ENCODE data around the gene GEMIN7. TPM values are rescaled to one million over a fixed set of nuclear protein-coding genes. Genes with fewer than 3 reads are reported as not detected.
"Not testable (repeated sequence)": the region's sequence is repeated elsewhere in the genome, so short reads cannot be mapped to it uniquely, and the experiment has no call there.

GEMIN7 gene
- total RNA-seq, 4 donors from 2014 or later: 18.8 to 29.8 (median 20.5) TPM

DNA sequence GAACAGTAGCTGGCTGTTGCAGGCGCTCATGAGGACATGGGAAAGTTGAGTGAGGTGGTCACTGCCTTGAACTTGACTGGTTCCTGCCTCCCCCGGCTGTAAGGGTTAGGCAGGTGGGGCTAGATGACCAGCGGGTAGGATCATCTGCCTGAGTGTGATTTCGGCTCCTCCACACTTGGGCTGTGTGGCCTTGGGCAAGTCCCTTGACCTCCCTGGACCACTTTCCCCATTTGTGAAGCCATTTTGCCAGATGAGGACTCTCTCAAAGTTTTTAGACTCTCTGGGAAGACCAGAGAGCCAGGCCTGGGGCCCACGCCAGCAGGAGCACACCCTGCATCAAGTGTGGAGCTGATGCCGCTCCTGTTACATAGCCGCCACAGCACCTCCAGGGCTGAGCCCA, 23.4 kb downstream of the GEMIN7 start:
- Histone ChIP-seq H3K4me3 (no peak overlapping the region), H3K9me3 (no peaks in the 10 kb centered on the region), H3K27me3 (no peaks in the 10 kb centered on the region), H3K27ac (no peak overlapping the region), H3K36me3 (no peaks in the 10 kb centered on the region), H3K4me1 (peaks cover 68% of the 10 kb centered on the region)
- 100% methylated on average over 6 of the region's 7 CpGs for WGBS
- no peak for DNase-seq (ENCODE audit: low spot score in 2 of 2)
- no peak for TF ChIP-seq EP300 (IDR thresholded peaks at IDR 0.05)
- TF ChIP-seq CTCF (IDR thresholded peaks at IDR 0.05): no peak
- no peak for TF ChIP-seq POLR2A (IDR thresholded peaks at IDR 0.05)
- no peak for TF ChIP-seq POLR2AphosphoS5 (IDR thresholded peaks at IDR 0.05)

GRCh38 chr19:45103156-45103507, 24.1 kb downstream of the GEMIN7 start:
- Histone ChIP-seq H3K36me3 (no peaks in the 10 kb centered on the region), H3K9me3 (no peaks in the 10 kb centered on the region), H3K27ac (no peak overlapping the region), H3K4me1 (peaks cover 61% of the 10 kb centered on the region), H3K27me3 (no peaks in the 10 kb centered on the region), H3K4me3 (no peak overlapping the region)
- WGBS: 42% methylated on average over 9 of the region's 15 CpGs
- DNase-seq (ENCODE audit: low spot score in 2 of 2): no peak
- no peak for TF ChIP-seq CTCF (IDR thresholded peaks at IDR 0.05)
- no peak for TF ChIP-seq EP300 (IDR thresholded peaks at IDR 0.05)
- TF ChIP-seq POLR2AphosphoS5 (IDR thresholded peaks at IDR 0.05): no peak
- TF ChIP-seq POLR2A (IDR thresholded peaks at IDR 0.05): no peak

- TF ChIP-seq CTCF (IDR thresholded peaks at IDR 0.05) (no peak), POLR2AphosphoS5 (IDR thresholded peaks at IDR 0.05) (no peak), EP300 (IDR thresholded peaks at IDR 0.05) (no peak), POLR2A (IDR thresholded peaks at IDR 0.05) (no peak)
- no peak for DNase-seq (ENCODE audit: low spot score in 2 of 2)
- Histone ChIP-seq H3K4me3 (no peak overlapping the region), H3K9me3 (no peaks in the 10 kb centered on the region), H3K27ac (no peak overlapping the region), H3K4me1 (peaks cover 56% of the 10 kb centered on the region), H3K27me3 (no peaks in the 10 kb centered on the region), H3K36me3 (no peaks in the 10 kb centered on the region)
- WGBS: 73% methylated on average over 22 of the region's 26 CpGs
These were observed 24.7 kb downstream of the GEMIN7 start for GRCh38 chr19:45103508-45104319.

DNA sequence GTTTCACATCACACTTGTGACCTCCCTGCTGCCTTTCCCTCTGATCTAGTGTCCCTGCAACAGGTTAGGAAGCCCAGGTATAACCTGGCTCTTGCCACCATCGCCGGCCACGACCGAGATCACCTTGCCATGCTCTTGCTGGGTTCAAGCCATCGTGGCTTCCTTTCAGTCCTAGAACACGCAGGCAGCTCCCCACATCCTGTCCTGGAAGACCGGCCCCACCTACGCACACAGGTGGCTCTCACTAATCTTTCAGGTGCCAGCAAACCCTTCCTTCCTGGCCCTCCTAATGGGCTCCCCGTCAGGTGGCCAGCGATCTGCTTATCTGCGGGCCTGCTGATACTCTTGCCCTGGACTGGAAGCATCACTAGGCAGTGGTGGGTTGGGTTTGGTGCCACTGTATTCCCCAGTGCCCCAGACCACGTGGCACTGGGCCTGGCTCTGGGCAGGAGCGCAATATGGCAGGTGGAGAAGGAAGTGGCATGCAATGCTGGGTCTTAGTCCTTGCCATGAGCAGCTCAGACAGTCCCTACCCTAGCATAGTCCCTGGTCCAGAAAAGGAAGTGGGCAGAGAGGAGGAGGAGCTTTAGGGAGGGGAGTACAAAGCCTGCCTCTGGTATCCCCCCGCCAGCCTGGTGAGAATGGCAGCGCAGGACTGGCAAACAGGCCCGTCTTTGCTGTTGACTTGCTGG, 25.7 kb downstream of the GEMIN7 start:
- no peaks in the 10 kb centered on the region for H3K9me3 ChIP-seq
- DNase-seq (ENCODE audit: low spot score in 2 of 2): no peak
- 84% methylated on average over 13 of the region's 16 CpGs for WGBS
- no peaks in the 10 kb centered on the region for H3K36me3 ChIP-seq
- no peaks in the 10 kb centered on the region for H3K27me3 ChIP-seq
- H3K27ac ChIP-seq: no peak overlapping the region
- no peak overlapping the region for H3K4me3 ChIP-seq
- peaks cover 45% of the 10 kb centered on the region for H3K4me1 ChIP-seq
- TF ChIP-seq POLR2A (IDR thresholded peaks at IDR 0.05) (no peak), EP300 (IDR thresholded peaks at IDR 0.05) (no peak), POLR2AphosphoS5 (IDR thresholded peaks at IDR 0.05) (no peak), CTCF (IDR thresholded peaks at IDR 0.05) (no peak)

DNA sequence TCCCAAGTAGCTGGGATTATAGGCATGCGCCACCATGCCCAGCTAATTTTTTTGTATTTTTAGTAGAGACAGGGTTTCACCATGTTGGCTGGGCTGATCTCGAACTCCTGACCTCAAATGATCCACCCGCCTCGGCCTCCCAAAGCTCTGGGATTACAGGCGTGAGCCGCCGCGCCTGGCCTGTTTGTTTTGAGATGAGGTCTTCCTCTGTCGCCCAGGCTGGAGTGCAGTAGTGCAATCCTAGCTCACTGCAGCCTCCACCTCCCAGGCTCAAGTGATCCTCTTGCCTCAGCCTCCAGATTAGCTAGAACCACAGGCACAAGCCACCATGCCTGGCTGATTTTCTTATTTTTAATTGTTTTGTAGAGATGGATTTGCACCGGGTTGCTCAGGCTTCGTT, 27.3 kb downstream of the GEMIN7 start:
- H3K27ac ChIP-seq; H3K36me3 ChIP-seq; DNase-seq (ENCODE audit: low spot score in 2 of 2); H3K9me3 ChIP-seq; H3K27me3 ChIP-seq; H3K4me3 ChIP-seq: not testable (repeated sequence)
- 93% methylated on average over 11 of the region's 11 CpGs for WGBS
- H3K4me1 ChIP-seq: peaks cover 33% of the 10 kb centered on the region

Measured in suprapubic skin (tissue), 4 donors.